Hematopoietic multipotent progenitor cell treated with erythropoietin and hydrocortisone succinate and interleukin-3 and kit ligand, for 4 days (in vitro differentiated cells): ENCODE data around the gene HECTD2.
"Not testable (repeated sequence)": the region's sequence is repeated elsewhere in the genome, so short reads cannot be mapped to it uniquely, and the experiment has no call there.

Source experiments
- DNase-seq: peaks from one replicate; pipeline ENCODE4 v3.0.0-alpha.2; 2015

The HECTD2 gene

GRCh38 chr10:91409869-91410637, at the start of gene HECTD2:
HECTD2 (plus strand) TSS chr10:91410344; CDS start chr10:91410439, 95 bp downstream.
- peak; percentile 90 for DNase-seq

- DNase-seq: no peak
Observed at GRCh38 chr10:91360461-91360860, 49.7 kb upstream of the HECTD2 start.

- not testable (repeated sequence) for DNase-seq
Observed at GRCh38 chr10:91365519-91365918, 44.6 kb upstream of the HECTD2 start.

GRCh38 chr10:91366704-91367103, 43.4 kb upstream of the HECTD2 start:
- DNase-seq: no peak

- no peak for DNase-seq
Observed at GRCh38 chr10:91367127-91367531, 43.0 kb upstream of the HECTD2 start.

GRCh38 chr10:91367558-91367957, 42.6 kb upstream of the HECTD2 start:
- no peak for DNase-seq

GRCh38 chr10:91369978-91370589, 40.1 kb upstream of the HECTD2 start:
- DNase-seq: peak; percentile 28

GRCh38 chr10:91374052-91374451, 36.1 kb upstream of the HECTD2 start:
- DNase-seq: no peak

- DNase-seq: peak; percentile 83
Observed at GRCh38 chr10:91378061-91378460, 32.1 kb upstream of the HECTD2 start.

- DNase-seq: peak; percentile 35
Observed at GRCh38 chr10:91380873-91381256, 29.3 kb upstream of the HECTD2 start.

- peak; percentile 32 for DNase-seq
Observed at GRCh38 chr10:91381257-91381891, 28.8 kb upstream of the HECTD2 start.

- DNase-seq: no peak
Observed at GRCh38 chr10:91385306-91386085, 24.6 kb upstream of the HECTD2 start.

GRCh38 chr10:91389636-91390512, 20.3 kb upstream of the HECTD2 start:
- DNase-seq: peak; percentile 89

- DNase-seq: not testable (repeated sequence)
Observed at GRCh38 chr10:91390513-91390825, 19.7 kb upstream of the HECTD2 start.

- no peak for DNase-seq
Observed at GRCh38 chr10:91391920-91392319, 18.2 kb upstream of the HECTD2 start.

GRCh38 chr10:91406322-91406721, 3.8 kb upstream of the HECTD2 start:
- no peak for DNase-seq

GRCh38 chr10:91409069-91409868, 875 bp upstream of the HECTD2 start:
- peak; percentile 73 for DNase-seq

GRCh38 chr10:91410638-91411371, 661 bp downstream of the HECTD2 start:
- DNase-seq: peak; percentile 11

- no peak for DNase-seq
Observed at GRCh38 chr10:91411621-91412020, 1.5 kb downstream of the HECTD2 start.

GRCh38 chr10:91412354-91413087, 2.4 kb downstream of the HECTD2 start:
- DNase-seq: no peak
